K562 (cell line): Measurements from ENCODE around the gene KIAA0930. TPM values are rescaled to one million over a fixed set of nuclear protein-coding genes. Genes with fewer than 3 reads are reported as not detected.

Experiments used
- ATAC-seq: fragments of 200-7000 bp; cut with Tn5 transposase; 3 replicates; pipeline ENCODE4 v1.9.1; 2020; ENCODE audit warnings: moderate library complexity
- BruUV-seq: library from RNA; stranded (reverse); fragments of 400-500 nt; replicated peaks from 2 replicates; lab custom pipeline; 2021; lab: Mats Ljungman, UMichigan
- CTCF ChIA-PET: fragments of 300-600 bp; formaldehyde crosslinking; extraction: SDS; loops from one replicate; lab custom pipeline; 2021; ENCODE audit warnings: low intra/inter-chr PET ratio; lab: Yijun Ruan, JAX
- POLR2A ChIA-PET: fragments of 300-600, 350-650 bp; sonication (Branson Sonifier 250); formaldehyde crosslinking; extraction: SDS; loops from one replicate; lab custom pipeline; 2021; ENCODE audit warnings: antibody characterized with exemption, inconsistent platforms; lab: Yijun Ruan, JAX
- DNase-seq, 4 experiments: peaks; one replicate each; pipeline versions ENCODE4 v3.0.0 to v3.0.0-alpha.2; 2011 to 2018; ENCODE audit warnings: low spot score in 3 of 4, mixed read lengths in 3 of 4; ENCODE audit errors: extremely low read depth in 1 of 4
- FAIRE-seq: peaks from 2 replicates; lab custom pipeline; 2011; peaks lifted over from hg19 to GRCh38; lab: Jason Lieb, UNC
- H2AFZ ChIP-seq: 2 replicates; pipeline ENCODE4 v1.6.0; 2011; ENCODE audit warnings: low read depth, low read length, control low read depth, inconsistent platforms
- H3K27ac ChIP-seq: fragments of 200-600 bp; 3 replicates; pipeline ENCODE4 v1.8.0; 2011; ENCODE audit warnings: low read depth, mild to moderate bottlenecking, control low read depth, inconsistent platforms, low read length, moderate library complexity, mixed read lengths; ENCODE audit errors: extremely low read depth
- H3K27me3 ChIP-seq, 2 experiments: fragments of 300-600 bp in 1 of 2; 2 replicates in 1 of 2; 3 replicates in 1 of 2; pipeline versions ENCODE4 v1.6.0 to v1.8.0; 2011; ENCODE audit warnings: inconsistent platforms in 2 of 2, low read length in 2 of 2, mild to moderate bottlenecking in 1 of 2, mixed read lengths in 1 of 2, moderate library complexity in 1 of 2; ENCODE audit not compliant: control insufficient read depth in 2 of 2, insufficient read depth in 2 of 2
- H3K36me3 ChIP-seq: fragments of 300-600 bp; 3 replicates; pipeline ENCODE4 v1.8.0; 2011; ENCODE audit warnings: mild to moderate bottlenecking, low read length, inconsistent platforms; ENCODE audit not compliant: control insufficient read depth, insufficient read depth
- H3K4me1 ChIP-seq, 2 experiments: fragments of 200-600 bp in 1 of 2; replicated peaks in 1 of 2; 2 replicates in 1 of 2; 3 replicates in 1 of 2; pipeline versions ENCODE4 v1.5.1 to v1.8.0; 2011; ENCODE audit warnings: inconsistent platforms in 2 of 2, low read length in 2 of 2, mild to moderate bottlenecking in 1 of 2, mixed read lengths in 1 of 2, moderate library complexity in 1 of 2; ENCODE audit not compliant: control insufficient read depth in 2 of 2, insufficient read depth in 2 of 2
- H3K4me2 ChIP-seq: 2 replicates; pipeline ENCODE4 v1.6.1; 2011; ENCODE audit warnings: low read length, control low read depth, inconsistent platforms, mixed read lengths; ENCODE audit not compliant: insufficient read depth
- H3K4me3 ChIP-seq: fragments of 200-600 bp; sonication (generic), shearing (Covaris generic); 2 replicates; pipeline ENCODE4 v1.5.1; 2016; ENCODE audit warnings: control low read depth, inconsistent platforms
- H3K79me2 ChIP-seq: fragments of 200-600 bp; 3 replicates; pipeline ENCODE4 v1.8.0; 2011; ENCODE audit warnings: low read length, inconsistent platforms; ENCODE audit not compliant: control insufficient read depth, insufficient read depth
- H3K9ac ChIP-seq, 2 experiments: 2 replicates each; pipeline versions ENCODE4 v1.6.0 to v1.6.1; 2011; ENCODE audit warnings: low read depth in 2 of 2, low read length in 2 of 2, control low read depth in 1 of 2, inconsistent platforms in 1 of 2, mild to moderate bottlenecking in 1 of 2, mixed read lengths in 1 of 2; ENCODE audit not compliant: insufficient read depth in 1 of 2
- H3K9me1 ChIP-seq: one replicate; pipeline ENCODE4 v1.6.0; 2011; ENCODE audit warnings: inconsistent platforms, mild to moderate bottlenecking, low read length, moderate library complexity; ENCODE audit not compliant: control insufficient read depth, insufficient read depth
- H3K9me3 ChIP-seq: replicated peaks from 2 replicates; pipeline ENCODE4 v1.5.1; 2011; ENCODE audit warnings: low read depth, low read length, inconsistent platforms; ENCODE audit not compliant: control insufficient read depth, insufficient read depth
- H4K20me1 ChIP-seq: replicated peaks from 2 replicates; pipeline ENCODE4 v1.6.1; 2011; ENCODE audit warnings: low read length, inconsistent platforms, mixed read lengths; ENCODE audit not compliant: control insufficient read depth, insufficient read depth
- HNRNPK ChIP-seq: fragments of 200-400 bp; formaldehyde crosslinking; IDR thresholded peaks from one replicate; pipeline ENCODE4 v1.6.1; 2018; ENCODE audit warnings: mild to moderate bottlenecking, low read depth, low read length; ENCODE audit not compliant: poor library complexity, severe bottlenecking
- ZNF165 ChIP-seq: fragments of 250-450 bp; sonication (Bioruptor Pico); IDR thresholded peaks from 2 replicates; pipeline ENCODE4 v1.4.0; 2020; ENCODE audit warnings: borderline replicate concordance
- WGBS: fragments of 100-300 bp; shearing (Covaris generic); methylation state at CpG from one replicate; pipeline ENCODE4 v1.1.6; 2016; ENCODE audit warnings: low coverage, mixed read lengths; ENCODE audit not compliant: insufficient coverage; ENCODE audit errors: missing lambda C conversion rate; 5-methylcytosine and 5-hydroxymethylcytosine counted together
- in situ Hi-C: fragments of 300-500 bp; cut with MboI; formaldehyde crosslinking; loops from 4 replicates; pipeline ENCODE4 v1.15.0; 2018; ENCODE audit warnings: inconsistent platforms, mixed read lengths
- intact Hi-C: fragments of 100-400 bp; cut with micrococcal nuclease; formaldehyde crosslinking; loops from 2 replicates; pipeline ENCODE4 v1.14.2; 2022
- polyA plus RNA-seq, 8 experiments: library from polyadenylated mRNA; depleted of rRNA in 4 of 8; stranded (reverse) in 5 of 8; unstranded in 3 of 8; fragments of >200 nt; fragmentation: Nextera tagmentation in 2 of 8; fragmentation: Illumina TruSeq in 1 of 8; extraction: Ambion mirVana in 2 of 8; extraction: Trizol in 1 of 8; gene quantifications; 2 replicates each; pipeline versions ENCODE4 v1.2.1 to v1.2.3, GENCODE V29; 2011 to 2014; ENCODE audit warnings: inconsistent platforms in 1 of 8, missing spikeins in 1 of 8
- total RNA-seq, 7 experiments: library from RNA; depleted of rRNA in 6 of 7; stranded (reverse); fragments of >200 nt in 6 of 7; fragmentation: Illumina TruSeq in 2 of 7; extraction: Trizol in 2 of 7; gene quantifications; 2 replicates each; pipeline versions ENCODE4 v1.2.1 to v1.2.3, GENCODE V29; 2011 to 2021; ENCODE audit warnings: low replicate concordance in 1 of 7
- TF ChIP-seq, protein P1 (sequence below): sonication (generic); formaldehyde crosslinking; IDR thresholded peaks from 2 replicates; pipeline ENCODE4 v1.8.0; 2022; ENCODE audit warnings: mild to moderate bottlenecking, missing genetic modification reagents
- TF ChIP-seq, protein P2 (sequence below): fragments of 450-650 bp; IDR thresholded peaks from 2 replicates; pipeline ENCODE4 v1.6.1; 2016; ENCODE audit warnings: low read depth

The KIAA0930 gene
- total and polyA plus RNA-seq, 9 of the 15 experiments (the other 6 are each of a cell fraction or from before 2014, with no cell fraction given): 0.24 to 12.1 (median 6.4) TPM

DNA sequence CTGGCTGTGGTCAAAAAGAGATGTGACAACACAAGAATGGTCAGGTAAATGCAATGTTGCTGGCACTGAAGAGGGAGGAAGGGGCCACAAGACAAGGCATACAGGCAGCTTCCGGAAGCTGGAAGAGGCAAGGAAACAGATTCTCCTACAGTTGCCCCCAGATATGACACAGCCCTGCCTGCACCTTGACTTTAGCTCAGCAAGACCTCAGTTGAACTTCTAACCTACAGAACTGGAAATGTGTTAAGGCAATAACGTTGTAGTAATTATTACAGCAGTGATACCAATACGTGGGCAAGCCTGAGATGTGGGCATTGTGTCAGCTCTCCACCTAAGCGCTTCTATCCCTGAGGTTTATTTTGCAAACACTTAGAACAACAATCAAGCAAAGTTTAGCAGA is 4.2 kb upstream of the KIAA0930 start:
- 70% methylated on average over 4 of the region's 4 CpGs for WGBS
- ATAC-seq: no peak
- no peaks in the 10 kb centered on the region for H3K79me2 ChIP-seq
- ChIA-PET CTCF (no interaction called here), POLR2A (no interaction called here)
- H3K4me2 ChIP-seq: no peak overlapping the region
- H3K36me3 ChIP-seq: no peaks in the 10 kb centered on the region
- TF ChIP-seq, protein P1, sequence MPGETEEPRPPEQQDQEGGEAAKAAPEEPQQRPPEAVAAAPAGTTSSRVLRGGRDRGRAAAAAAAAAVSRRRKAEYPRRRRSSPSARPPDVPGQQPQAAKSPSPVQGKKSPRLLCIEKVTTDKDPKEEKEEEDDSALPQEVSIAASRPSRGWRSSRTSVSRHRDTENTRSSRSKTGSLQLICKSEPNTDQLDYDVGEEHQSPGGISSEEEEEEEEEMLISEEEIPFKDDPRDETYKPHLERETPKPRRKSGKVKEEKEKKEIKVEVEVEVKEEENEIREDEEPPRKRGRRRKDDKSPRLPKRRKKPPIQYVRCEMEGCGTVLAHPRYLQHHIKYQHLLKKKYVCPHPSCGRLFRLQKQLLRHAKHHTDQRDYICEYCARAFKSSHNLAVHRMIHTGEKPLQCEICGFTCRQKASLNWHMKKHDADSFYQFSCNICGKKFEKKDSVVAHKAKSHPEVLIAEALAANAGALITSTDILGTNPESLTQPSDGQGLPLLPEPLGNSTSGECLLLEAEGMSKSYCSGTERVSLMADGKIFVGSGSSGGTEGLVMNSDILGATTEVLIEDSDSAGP (CRISPR knock-in tag): no peak
- TF ChIP-seq, protein P2, sequence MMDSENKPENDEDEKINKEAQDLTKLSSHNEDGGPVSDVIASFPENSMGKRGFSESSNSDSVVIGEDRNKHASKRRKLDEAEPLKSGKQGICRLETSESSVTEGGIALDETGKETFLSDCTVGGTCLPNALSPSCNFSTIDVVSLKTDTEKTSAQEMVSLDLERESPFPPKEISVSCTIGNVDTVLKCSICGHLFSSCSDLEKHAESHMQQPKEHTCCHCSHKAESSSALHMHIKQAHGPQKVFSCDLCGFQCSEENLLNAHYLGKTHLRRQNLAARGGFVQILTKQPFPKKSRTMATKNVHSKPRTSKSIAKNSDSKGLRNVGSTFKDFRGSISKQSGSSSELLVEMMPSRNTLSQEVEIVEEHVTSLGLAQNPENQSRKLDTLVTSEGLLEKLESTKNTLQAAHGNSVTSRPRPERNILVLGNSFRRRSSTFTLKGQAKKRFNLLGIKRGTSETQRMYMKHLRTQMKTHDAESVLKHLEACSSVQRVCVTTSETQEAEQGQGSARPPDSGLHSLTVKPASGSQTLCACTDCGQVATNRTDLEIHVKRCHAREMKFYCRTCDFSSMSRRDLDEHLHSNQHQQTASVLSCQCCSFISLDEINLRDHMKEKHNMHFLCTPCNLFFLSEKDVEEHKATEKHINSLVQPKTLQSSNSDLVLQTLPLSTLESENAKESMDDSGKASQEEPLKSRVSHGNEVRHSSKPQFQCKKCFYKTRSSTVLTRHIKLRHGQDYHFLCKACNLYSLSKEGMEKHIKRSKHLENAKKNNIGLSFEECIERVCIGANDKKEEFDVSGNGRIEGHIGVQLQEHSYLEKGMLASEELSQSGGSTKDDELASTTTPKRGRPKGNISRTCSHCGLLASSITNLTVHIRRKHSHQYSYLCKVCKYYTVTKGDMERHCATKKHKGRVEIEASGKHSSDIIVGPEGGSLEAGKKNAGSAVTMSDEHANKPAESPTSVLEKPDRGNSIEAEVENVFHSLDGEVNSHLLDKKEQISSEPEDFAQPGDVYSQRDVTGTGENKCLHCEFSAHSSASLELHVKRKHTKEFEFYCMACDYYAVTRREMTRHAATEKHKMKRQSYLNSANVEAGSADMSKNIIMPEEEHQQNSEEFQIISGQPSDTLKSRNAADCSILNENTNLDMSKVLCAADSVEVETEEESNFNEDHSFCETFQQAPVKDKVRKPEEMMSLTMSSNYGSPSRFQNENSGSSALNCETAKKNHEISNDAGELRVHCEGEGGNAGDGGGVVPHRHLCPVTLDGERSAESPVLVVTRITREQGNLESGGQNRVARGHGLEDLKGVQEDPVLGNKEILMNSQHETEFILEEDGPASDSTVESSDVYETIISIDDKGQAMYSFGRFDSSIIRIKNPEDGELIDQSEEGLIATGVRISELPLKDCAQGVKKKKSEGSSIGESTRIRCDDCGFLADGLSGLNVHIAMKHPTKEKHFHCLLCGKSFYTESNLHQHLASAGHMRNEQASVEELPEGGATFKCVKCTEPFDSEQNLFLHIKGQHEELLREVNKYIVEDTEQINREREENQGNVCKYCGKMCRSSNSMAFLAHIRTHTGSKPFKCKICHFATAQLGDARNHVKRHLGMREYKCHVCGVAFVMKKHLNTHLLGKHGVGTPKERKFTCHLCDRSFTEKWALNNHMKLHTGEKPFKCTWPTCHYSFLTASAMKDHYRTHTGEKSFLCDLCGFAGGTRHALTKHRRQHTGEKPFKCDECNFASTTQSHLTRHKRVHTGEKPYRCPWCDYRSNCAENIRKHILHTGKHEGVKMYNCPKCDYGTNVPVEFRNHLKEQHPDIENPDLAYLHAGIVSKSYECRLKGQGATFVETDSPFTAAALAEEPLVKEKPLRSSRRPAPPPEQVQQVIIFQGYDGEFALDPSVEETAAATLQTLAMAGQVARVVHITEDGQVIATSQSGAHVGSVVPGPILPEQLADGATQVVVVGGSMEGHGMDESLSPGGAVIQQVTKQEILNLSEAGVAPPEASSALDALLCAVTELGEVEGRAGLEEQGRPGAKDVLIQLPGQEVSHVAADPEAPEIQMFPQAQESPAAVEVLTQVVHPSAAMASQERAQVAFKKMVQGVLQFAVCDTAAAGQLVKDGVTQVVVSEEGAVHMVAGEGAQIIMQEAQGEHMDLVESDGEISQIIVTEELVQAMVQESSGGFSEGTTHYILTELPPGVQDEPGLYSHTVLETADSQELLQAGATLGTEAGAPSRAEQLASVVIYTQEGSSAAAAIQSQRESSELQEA: no peak
- TF ChIP-seq ZNF165 (CRISPR knock-in tag) (no peak), HNRNPK (no peak)
- no peak overlapping the region for H3K9ac ChIP-seq
- no TSS peak for BruUV-seq
- in situ Hi-C loops: loop anchor here (25.0 kb wide), 1 partner anchor 433 kb away; no protein-coding TSS in a partner anchor
- no peaks in the 10 kb centered on the region for H4K20me1 ChIP-seq
- H3K27ac ChIP-seq: no peak overlapping the region
- intact Hi-C loops: no loop called here
- no peaks in the 10 kb centered on the region for H3K9me1 ChIP-seq
- no peaks in the 10 kb centered on the region for H3K27me3 ChIP-seq
- FAIRE-seq: no peak
- peaks cover 1 to 11% of the 10 kb centered on the region in 2 experiments; a peak in 4 of 5 replicates for H3K4me1 ChIP-seq
- no peak overlapping the region for H2AFZ ChIP-seq
- H3K9me3 ChIP-seq: no peaks in the 10 kb centered on the region
- DNase-seq: no peak
- no peak overlapping the region for H3K4me3 ChIP-seq
